ENCODE data around the gene PSMC6.

GRCh38 chr14:52660832-52661231 is 46.2 kb upstream of the PSMC6 start:
- no peak for TF ChIP-seq CTCF (IDR thresholded peaks at IDR 0.05; ENCODE audit: low read depth, low read length, poor library complexity, severe bottlenecking)
- no peak for TF ChIP-seq EZH2phosphoT487 (IDR thresholded peaks at IDR 0.05; ENCODE audit: borderline replicate concordance, low read length)
